HCT116 (cell line): ENCODE results near the gene CIAO1. TPM values are rescaled to one million over a fixed set of nuclear protein-coding genes. Genes with fewer than 3 reads are reported as not detected.
"Not testable (repeated sequence)": the region's sequence is repeated elsewhere in the genome, so short reads cannot be mapped to it uniquely, and the experiment has no call there.

Experiments used
- ATAC-seq: fragments of 200-7000 bp; cut with Tn5 transposase; 2 replicates; pipeline ENCODE4 v1.9.1; 2020; ENCODE audit warnings: mild to moderate bottlenecking, moderate library complexity
- BruUV-seq: library from RNA; stranded (reverse); fragments of 400-500 nt; replicated peaks from 2 replicates; lab custom pipeline; 2021; lab: Mats Ljungman, UMichigan
- CTCF ChIA-PET: fragments of 300-600 bp; sonication (Branson Sonifier 250); formaldehyde crosslinking; loops from one replicate; lab custom pipeline; 2021; ENCODE audit warnings: antibody characterized with exemption; lab: Charles Lee
- POLR2A ChIA-PET: fragments of 300-600, 350-600 bp; sonication (Branson Sonifier 250); formaldehyde crosslinking; loops from one replicate; lab custom pipeline; 2021; ENCODE audit warnings: antibody characterized with exemption; lab: Charles Lee
- RAD21 ChIA-PET, 2 experiments: fragments of 300-600 bp; sonication (Branson Sonifier 250); formaldehyde crosslinking; loops; one replicate each; lab custom pipeline; 2023; ENCODE audit warnings: low total read pairs in 2 of 2; ENCODE audit not compliant: uncharacterized antibody in 2 of 2, unreplicated experiment in 2 of 2, low non-redundant PET in 1 of 2; lab: Charles Lee
- DNase-seq: peaks from one replicate; pipeline ENCODE4 v3.0.0-alpha.2; 2010; ENCODE audit warnings: low read depth, low spot score
- H2AFZ ChIP-seq: fragments of 200-600 bp; shearing (Covaris generic), sonication (generic); 2 replicates; pipeline ENCODE4 v1.6.1; 2017; ENCODE audit warnings: low read depth, mixed run types, mixed read lengths, antibody characterized with exemption, low read length; ENCODE audit not compliant: poor library complexity, severe bottlenecking
- H3K27ac ChIP-seq: 2 replicates; pipeline ENCODE4 v1.5.1; 2012; ENCODE audit warnings: low read depth, low read length
- H3K27me3 ChIP-seq: fragments of 200-600 bp; sonication (generic); 2 replicates; pipeline ENCODE4 v1.6.1; 2016; ENCODE audit warnings: mixed run types, low read length, mixed read lengths; ENCODE audit not compliant: insufficient read depth
- H3K36me3 ChIP-seq, 2 experiments: fragments of 200-500 bp in 1 of 2; fragments of 200-600 bp in 1 of 2; sonication (Bioruptor generic) in 1 of 2; sonication (generic) in 1 of 2; 2 replicates each; pipeline versions ENCODE4 v1.5.1 to v1.6.1; 2014 to 2016; ENCODE audit warnings: low read length in 2 of 2, inconsistent platforms in 1 of 2, mixed read lengths in 1 of 2, mixed run types in 1 of 2; ENCODE audit not compliant: insufficient read depth in 2 of 2, control insufficient read depth in 1 of 2
- H3K4me1 ChIP-seq, 2 experiments: fragments of 200-600 bp in 1 of 2; sonication (generic) in 1 of 2; 2 replicates each; pipeline versions ENCODE4 v1.5.1 to v1.6.1; 2012 to 2017; ENCODE audit warnings: low read length in 2 of 2, inconsistent platforms in 1 of 2, mild to moderate bottlenecking in 1 of 2, mixed read lengths in 1 of 2, mixed run types in 1 of 2, moderate library complexity in 1 of 2; ENCODE audit not compliant: insufficient read depth in 2 of 2, control insufficient read depth in 1 of 2
- H3K4me2 ChIP-seq: fragments of 200-600 bp; sonication (generic); 2 replicates; pipeline ENCODE4 v1.6.1; 2017; ENCODE audit warnings: mixed run types, low read length, mixed read lengths
- H3K4me3 ChIP-seq, 2 experiments: fragments of 200-600 bp in 1 of 2; sonication (generic) in 1 of 2; replicated peaks in 1 of 2; 2 replicates each; pipeline ENCODE4 v1.5.1; 2011 to 2016; ENCODE audit warnings: low read length in 2 of 2, control low read depth in 1 of 2, low read depth in 1 of 2, mild to moderate bottlenecking in 1 of 2, mixed read lengths in 1 of 2, mixed run types in 1 of 2
- H3K79me2 ChIP-seq: fragments of 200-600 bp; sonication (generic); 2 replicates; pipeline ENCODE4 v1.6.1; 2017; ENCODE audit warnings: mild to moderate bottlenecking, mixed run types, low read length, moderate library complexity, mixed read lengths; ENCODE audit not compliant: insufficient read depth
- H3K9ac ChIP-seq: fragments of 200-600 bp; sonication (generic); 2 replicates; pipeline ENCODE4 v1.6.1; 2016; ENCODE audit warnings: low read length, mixed read lengths
- H3K9me2 ChIP-seq: fragments of 200-600 bp; sonication (generic), shearing (Covaris generic); 2 replicates; pipeline ENCODE4 v1.6.1; 2017; ENCODE audit warnings: mixed run types, mild to moderate bottlenecking, moderate library complexity; ENCODE audit not compliant: insufficient read depth
- H3K9me3 ChIP-seq, 2 experiments: fragments of 200-500 bp in 1 of 2; fragments of 200-600 bp in 1 of 2; sonication (Bioruptor generic) in 1 of 2; sonication (generic) in 1 of 2; 2 replicates each; pipeline ENCODE4 v1.6.1; 2014 to 2017; ENCODE audit warnings: low read length in 2 of 2, mixed read lengths in 2 of 2, inconsistent platforms in 1 of 2, low read depth in 1 of 2, mild to moderate bottlenecking in 1 of 2, mixed run types in 1 of 2, moderate library complexity in 1 of 2; ENCODE audit not compliant: control insufficient read depth in 1 of 2, insufficient read depth in 1 of 2
- H4K20me1 ChIP-seq: fragments of 200-600 bp; sonication (generic), shearing (Covaris generic); 2 replicates; pipeline ENCODE4 v1.6.1; 2017; ENCODE audit warnings: mixed run types, mild to moderate bottlenecking, moderate library complexity; ENCODE audit not compliant: insufficient read depth
- CEBPB ChIP-seq: IDR thresholded peaks from 2 replicates; pipeline ENCODE4 v1.6.1; 2012; ENCODE audit warnings: low read depth
- ELF1 ChIP-seq: IDR thresholded peaks from 2 replicates; pipeline ENCODE4 v1.6.1; 2012; ENCODE audit warnings: low read depth, borderline replicate concordance
- EZH2phosphoT487 ChIP-seq: fragments of 200-600 bp; IDR thresholded peaks from 2 replicates; pipeline ENCODE4 v1.6.1; 2018; ENCODE audit warnings: antibody characterized with exemption, borderline replicate concordance
- FOSL1 ChIP-seq: IDR thresholded peaks from 2 replicates; pipeline ENCODE4 v1.6.1; 2012; ENCODE audit warnings: low read depth
- TCF7L2 ChIP-seq: IDR thresholded peaks from 2 replicates; pipeline ENCODE4 v1.7.0; 2011; ENCODE audit warnings: borderline replicate concordance, inconsistent platforms; ENCODE audit not compliant: insufficient read depth, insufficient read length; ENCODE audit errors: extremely low read depth
- ZNF274 ChIP-seq: fragments of 200-500 bp; sonication (Bioruptor generic); IDR thresholded peaks from 2 replicates; pipeline ENCODE4 v1.6.1; 2014; ENCODE audit warnings: mild to moderate bottlenecking, low read depth, low read length, inconsistent platforms
- intact Hi-C: fragments of 100-400 bp; cut with micrococcal nuclease; formaldehyde crosslinking; loops from 2 replicates; pipeline ENCODE4 v1.10.0; 2022
- total RNA-seq: library from RNA; stranded (reverse); gene quantifications from one replicate; pipeline ENCODE4 v1.2.1, GENCODE V29; 2021; ENCODE audit not compliant: unreplicated experiment

The CIAO1 gene
- total RNA-seq, 1 experiment from 2014 or later, result 76.8 TPM

GRCh38 chr2:96291751-96292150 lies 25.7 kb downstream of the CIAO1 start:
- Histone ChIP-seq H3K9me3 (no peaks in the 10 kb centered on the region), H3K27me3 (no peaks in the 10 kb centered on the region), H3K79me2 (no peaks in the 10 kb centered on the region; the same call in 1 of the 2 replicates), H4K20me1 (no peaks in the 10 kb centered on the region), H3K27ac (no peak overlapping the region), H3K9ac (no peak overlapping the region), H3K36me3 (peaks cover 86 to 88% of the 10 kb centered on the region in 2 experiments), H2AFZ (no peak overlapping the region), H3K4me3 (no peak overlapping the region), H3K9me2 (no peaks in the 10 kb centered on the region), H3K4me1 (no peaks in the 10 kb centered on the region), H3K4me2 (no peak overlapping the region)
- CTCF ChIA-PET, result no interaction called here
- intact Hi-C loops, result no loop called here
- RAD21 ChIA-PET, result no interaction called here
- no peak for TF ChIP-seq FOSL1
- TF ChIP-seq ELF1, result no peak
- no peak for TF ChIP-seq EZH2phosphoT487
- no peak for TF ChIP-seq TCF7L2
- TF ChIP-seq CEBPB, result no peak
- TF ChIP-seq ZNF274, result no peak
- POLR2A ChIA-PET, result no interaction called here
- BruUV-seq, result no TSS peak
- DNase-seq (no peak), ATAC-seq (no peak)

GRCh38 chr2:96294271-96294670 lies 28.2 kb downstream of the CIAO1 start:
- H3K4me2 ChIP-seq, H3K4me3 ChIP-seq, DNase-seq, H4K20me1 ChIP-seq, H3K9ac ChIP-seq, H3K27me3 ChIP-seq, ATAC-seq, CTCF ChIA-PET, H3K4me1 ChIP-seq, POLR2A ChIA-PET, intact Hi-C loops, H3K9me3 ChIP-seq, H2AFZ ChIP-seq, H3K9me2 ChIP-seq, BruUV-seq, H3K27ac ChIP-seq: not testable (repeated sequence)
- H3K79me2 ChIP-seq, result peaks cover 15% of the 10 kb centered on the region; the same call in 1 of the 2 replicates
- RAD21 ChIA-PET, result interaction anchor here in 1 of 2 experiments (0.7 kb wide), 1 partner anchor 95 kb away, joined by 3 read pairs; no protein-coding TSS in a partner anchor
- peaks cover 86 to 90% of the 10 kb centered on the region in 2 experiments for H3K36me3 ChIP-seq
